Measurements from ENCODE around the gene PHGDH.

DNA sequence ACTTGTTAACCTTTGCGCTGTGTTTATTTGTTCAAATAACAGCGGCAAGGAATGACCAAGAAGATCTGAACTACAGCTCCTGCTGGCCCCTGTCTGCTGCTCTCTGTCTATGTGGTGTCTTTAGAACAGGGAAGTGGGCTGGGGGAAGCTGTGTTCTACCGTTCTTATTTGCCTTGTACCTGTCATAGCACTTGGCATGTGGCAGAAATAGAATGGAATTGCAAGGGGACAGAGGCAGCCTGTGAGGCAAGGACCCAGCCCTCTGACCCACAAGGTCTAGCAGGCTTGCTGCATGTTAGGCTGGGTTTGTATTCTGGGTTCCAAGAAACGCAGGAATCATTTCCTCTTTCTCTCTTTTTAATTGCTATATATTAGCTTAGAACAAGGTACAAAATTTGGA, 36.3 kb downstream of the PHGDH start:
- no peak for TF ChIP-seq EZH2 (IDR thresholded peaks at IDR 0.05; ENCODE audit: borderline replicate concordance, low read depth, low read length, poor library complexity, severe bottlenecking)
- TF ChIP-seq, protein P1, sequence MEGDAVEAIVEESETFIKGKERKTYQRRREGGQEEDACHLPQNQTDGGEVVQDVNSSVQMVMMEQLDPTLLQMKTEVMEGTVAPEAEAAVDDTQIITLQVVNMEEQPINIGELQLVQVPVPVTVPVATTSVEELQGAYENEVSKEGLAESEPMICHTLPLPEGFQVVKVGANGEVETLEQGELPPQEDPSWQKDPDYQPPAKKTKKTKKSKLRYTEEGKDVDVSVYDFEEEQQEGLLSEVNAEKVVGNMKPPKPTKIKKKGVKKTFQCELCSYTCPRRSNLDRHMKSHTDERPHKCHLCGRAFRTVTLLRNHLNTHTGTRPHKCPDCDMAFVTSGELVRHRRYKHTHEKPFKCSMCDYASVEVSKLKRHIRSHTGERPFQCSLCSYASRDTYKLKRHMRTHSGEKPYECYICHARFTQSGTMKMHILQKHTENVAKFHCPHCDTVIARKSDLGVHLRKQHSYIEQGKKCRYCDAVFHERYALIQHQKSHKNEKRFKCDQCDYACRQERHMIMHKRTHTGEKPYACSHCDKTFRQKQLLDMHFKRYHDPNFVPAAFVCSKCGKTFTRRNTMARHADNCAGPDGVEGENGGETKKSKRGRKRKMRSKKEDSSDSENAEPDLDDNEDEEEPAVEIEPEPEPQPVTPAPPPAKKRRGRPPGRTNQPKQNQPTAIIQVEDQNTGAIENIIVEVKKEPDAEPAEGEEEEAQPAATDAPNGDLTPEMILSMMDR (conservative IDR thresholded peaks at IDR 0.05; ENCODE audit: low read depth, low read length) = no peak

Measured in A673 (cell line).